GM18909 (cell line): ENCODE data around the gene TMED1.
"Not testable (repeated sequence)": the region's sequence is repeated elsewhere in the genome, so short reads cannot be mapped to it uniquely, and the experiment has no call there.

Experiments
- ATAC-seq: cut with Tn5 transposase; IDR thresholded peaks from one replicate; pipeline ENCODE4 v1.9.1; 2021; ENCODE audit warnings: mild to moderate bottlenecking; ENCODE audit not compliant: unreplicated experiment, poor library complexity

Gene TMED1

DNA sequence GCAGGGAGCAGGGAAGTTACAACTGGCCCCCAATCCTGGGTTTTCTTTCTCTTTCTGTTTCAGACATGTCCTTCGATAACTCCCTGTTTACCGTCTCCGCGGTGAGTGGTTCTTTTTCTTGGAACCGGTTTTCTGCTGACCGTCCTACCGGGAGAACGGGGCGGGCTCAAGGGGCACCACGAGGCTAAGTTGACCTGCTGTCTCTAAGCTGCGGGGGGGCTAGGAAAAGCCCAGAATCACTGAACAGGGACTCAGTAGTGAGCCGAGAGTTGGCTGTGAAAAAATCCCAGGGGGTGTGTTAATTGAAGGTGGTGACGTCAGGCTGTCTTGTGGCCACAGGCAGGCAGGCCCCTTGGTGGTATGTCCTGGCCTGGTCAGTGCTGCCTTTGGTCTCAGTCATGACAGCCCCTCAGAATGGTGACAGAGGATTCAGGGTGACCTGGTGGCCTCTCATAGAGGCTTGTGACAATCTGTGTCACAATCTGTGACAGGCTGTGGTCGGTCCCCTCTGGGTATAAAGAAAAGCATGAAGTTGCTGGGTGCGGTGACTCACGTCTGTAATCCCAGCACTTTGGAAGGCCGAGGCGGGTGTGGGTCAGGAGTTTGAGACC is 27.2 kb upstream of the TMED1 start:
- no peak for ATAC-seq

DNA sequence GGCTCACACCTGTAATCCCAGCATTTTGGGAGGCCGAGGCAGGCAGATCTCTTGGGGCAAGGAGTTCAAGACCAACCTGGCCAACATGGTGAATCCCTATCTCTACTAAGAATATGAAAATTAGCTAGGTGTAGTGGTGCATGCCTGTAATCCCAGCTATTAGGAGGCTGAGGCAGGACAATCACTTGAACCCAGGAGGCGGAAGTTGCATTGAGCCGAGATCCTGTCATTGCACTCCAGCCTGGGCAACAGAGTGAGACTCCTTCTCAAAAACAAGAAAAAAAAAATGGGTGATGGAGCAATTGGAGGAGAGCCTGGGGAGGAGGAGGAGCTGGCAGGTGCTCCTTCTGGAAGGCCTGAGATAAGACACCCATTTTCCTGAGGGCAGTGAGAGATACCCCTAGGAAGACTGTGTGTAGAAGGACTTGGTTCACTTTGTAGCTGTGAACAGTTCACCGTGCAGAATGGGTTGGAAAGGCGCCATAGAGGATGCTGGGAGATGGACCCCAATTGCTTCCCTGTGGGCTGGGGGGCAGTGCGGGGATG is 26.6 kb upstream of the TMED1 start:
- ATAC-seq: no peak

DNA sequence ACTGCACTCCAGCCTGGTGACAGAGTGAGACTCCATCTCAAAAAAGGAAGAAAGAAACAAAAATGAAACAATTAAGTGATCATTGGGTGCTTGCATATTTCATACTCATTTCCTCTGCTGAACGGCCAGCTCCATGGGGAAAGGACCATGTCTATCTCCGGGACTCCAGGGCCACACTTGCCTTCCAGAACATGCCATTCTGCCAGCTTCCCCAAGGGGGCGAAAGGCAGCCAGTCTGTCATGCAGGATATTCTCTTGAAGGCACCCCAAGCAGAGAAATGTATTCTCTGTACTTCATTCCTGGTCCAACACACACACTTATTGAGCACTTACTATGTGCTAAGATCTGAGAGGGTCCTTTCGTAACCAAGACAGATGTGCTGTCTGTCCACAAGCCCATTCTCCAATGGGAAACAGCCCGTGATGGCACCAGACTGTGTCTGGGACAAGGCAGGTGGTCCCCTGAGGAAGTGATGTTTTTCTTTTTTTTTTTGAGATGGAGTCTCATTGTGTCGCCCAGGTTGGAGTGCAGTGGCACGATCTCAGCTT is 25.2 kb upstream of the TMED1 start:
- ATAC-seq: no peak

DNA sequence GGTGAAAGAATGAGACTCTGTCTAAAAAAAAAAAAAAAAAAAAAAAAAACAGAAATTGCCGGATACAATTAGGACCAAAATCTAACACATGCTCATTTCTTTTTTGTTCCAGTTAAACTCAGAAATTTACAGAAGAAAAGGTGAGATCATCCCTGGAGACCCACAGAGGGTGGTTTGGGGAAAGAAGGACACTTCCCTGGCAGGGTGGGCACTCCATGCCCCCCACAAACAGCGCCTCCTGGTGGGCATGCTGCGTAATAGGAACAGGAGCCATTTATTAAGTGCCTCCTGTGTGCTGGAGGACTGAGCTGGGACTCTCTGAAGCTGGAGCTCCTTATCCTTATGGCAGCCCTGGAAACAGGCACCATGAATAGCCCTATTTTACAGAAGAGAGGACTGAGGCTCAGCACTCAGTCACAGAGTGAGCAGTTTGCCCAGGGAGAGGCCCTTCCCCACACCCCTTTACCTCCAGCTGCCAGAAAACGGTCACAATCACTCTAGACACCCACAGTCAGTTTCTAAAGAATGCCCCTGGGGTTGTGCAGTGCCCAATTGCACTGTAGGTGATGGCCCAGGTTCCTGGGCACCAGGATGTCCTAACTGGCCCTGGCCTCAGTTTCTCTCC is 22.3 kb upstream of the TMED1 start:
- ATAC-seq: no peak

DNA sequence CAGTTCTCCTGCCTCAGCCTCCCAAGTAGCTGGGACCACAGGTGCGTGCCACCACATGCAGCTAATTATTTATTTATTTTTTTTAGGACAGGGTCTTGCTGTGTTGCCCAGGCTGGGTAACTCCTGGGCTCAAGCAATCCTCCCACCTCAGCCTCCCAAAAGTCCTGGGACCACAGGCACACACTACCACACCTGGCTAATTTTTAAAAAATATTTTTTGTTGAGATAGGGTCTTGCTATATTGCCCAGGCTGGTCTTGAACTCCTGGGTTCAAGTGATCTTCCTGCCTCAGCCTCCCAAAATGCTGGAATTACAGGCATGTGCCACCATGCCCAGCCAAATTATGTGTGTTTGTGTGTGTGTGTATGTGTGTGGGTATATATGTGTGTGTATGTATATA is 20.9 kb upstream of the TMED1 start:
- not testable (repeated sequence) for ATAC-seq

DNA sequence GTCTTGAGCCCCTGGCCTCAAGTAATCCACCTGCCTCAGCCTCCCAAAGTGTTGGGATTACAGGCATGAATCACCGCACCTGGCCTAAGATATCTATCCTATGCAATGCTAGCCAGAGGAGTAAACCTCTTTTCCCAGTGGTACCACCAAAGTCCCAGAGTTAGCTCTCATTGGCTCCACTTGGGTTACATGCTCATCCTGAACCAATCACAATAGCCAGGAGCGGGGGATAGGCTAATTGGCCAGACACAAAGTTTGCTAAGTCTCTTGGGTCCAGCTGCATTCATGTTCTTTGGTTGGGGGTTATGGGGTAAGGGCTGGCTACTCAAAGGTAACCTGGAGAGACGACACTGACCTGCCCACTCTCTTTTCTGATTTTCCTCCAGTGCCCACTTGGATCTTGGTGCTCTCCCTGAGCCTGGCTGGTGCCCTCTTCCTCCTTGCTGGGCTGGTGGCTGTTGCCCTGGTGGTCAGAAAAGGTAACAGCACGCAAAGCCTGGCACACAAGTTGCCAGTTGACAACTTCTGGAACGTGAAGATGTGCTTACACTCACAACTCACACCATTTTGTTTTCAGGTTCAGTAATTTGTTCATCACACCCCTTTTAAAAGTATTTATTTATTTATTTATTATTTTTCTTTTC is 20.0 kb upstream of the TMED1 start:
- ATAC-seq: no peak

DNA sequence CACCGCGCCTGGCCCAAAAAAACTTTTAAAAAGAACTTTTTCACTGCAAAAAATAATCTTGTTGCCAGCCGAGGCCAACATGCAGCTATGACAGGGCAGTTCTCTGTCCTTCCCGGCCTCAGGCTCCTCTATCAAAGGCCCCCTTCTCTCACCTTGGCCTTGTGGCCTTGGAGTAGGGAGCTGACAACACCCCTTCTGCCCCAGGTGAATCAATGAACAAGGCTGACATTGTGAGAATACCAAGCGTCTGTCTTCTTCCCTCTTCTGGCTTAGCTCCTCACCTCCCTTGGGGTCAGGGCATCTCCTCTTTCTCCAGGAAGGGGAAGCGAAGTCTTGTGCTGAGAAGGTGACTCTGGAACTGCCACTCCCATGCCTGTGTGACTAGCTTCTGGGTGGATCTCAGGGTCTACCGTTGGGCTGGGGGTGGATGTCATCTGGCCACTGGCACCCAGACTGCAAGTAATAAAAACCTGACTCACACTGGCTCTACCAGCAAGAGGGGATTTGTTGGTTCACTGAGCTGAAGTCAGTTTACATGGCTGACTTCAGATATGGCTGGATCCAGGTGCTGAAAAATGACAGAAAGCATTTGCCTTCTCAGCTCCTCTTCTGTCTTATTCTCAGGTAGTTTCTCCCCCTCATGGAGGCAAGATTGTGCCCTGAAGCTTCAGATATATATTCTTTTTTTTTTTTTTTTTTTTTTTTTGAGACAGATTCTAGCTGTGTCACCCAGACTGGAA is 18.5 kb upstream of the TMED1 start:
- no peak for ATAC-seq

DNA sequence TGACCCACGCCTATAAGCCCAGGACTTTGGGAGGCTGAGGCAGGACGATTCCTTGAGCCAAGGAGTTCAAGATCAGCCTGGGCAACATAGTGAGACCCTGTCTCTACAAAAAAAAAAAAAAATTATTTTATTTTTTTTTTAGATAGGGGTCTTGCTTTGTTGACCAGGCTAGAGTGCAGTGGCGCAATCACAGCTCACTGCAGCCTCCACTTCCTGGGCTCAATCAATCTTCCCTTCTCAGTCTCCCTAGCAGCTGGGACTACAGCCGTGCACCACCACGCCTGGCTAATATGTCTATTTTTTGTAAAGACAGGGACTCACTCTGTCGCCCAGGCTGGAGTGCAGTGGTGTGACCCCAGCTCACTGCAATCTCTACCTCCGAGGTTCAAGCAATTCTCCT is 16.9 kb upstream of the TMED1 start:
- ATAC-seq: no peak

DNA sequence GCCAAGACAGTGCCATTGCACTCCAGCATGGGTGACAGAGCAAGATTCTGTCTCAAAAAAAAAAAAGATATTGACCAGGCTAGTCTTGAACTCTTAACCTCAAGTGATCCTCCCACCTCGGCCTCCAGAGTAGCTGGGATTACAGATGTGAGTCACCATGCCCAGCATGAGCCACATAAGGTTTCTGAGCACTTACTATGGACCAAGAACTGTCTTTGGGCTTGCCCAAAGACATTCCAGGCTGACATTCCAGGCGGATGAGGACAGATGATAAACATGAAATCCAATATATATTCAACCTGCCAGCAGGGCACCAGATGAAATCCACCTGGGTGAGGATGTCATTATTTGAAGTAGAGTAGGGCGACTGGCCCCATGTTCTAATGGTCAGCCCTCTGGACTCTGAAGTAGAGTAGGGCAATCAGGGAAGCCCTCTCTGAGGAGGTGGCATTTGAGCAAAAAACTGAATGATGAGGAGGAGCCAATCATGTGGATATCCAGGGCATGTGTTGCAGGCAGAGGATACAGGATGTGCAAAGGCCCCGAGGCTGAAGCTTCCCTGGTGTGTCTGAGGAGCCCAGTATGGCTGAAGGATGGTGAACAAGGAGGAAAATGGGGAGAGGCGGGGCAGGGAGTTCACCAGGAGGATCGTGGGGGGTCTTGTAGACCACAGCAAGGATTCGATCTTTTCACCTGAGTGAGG is 16.2 kb upstream of the TMED1 start:
- no peak for ATAC-seq

DNA sequence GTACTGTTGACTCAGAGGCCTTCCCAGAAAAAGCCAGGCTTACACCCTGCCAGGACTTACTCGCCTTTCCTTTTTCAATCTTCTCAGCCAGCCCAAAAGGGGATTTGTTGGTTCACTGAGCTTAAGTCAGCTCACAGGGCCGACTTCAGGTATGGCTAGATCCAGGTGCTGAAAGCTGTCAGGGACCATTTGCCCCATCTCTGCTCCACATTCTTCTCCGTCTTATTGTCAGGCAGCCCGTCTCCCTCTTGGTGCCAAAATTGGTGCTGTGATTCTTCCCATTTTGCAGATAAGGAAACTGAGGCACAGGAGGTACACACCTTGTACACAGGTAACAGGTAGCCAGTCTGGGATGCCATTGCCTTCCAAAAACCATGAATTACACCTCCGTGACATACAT is 14.6 kb upstream of the TMED1 start:
- no peak for ATAC-seq

DNA sequence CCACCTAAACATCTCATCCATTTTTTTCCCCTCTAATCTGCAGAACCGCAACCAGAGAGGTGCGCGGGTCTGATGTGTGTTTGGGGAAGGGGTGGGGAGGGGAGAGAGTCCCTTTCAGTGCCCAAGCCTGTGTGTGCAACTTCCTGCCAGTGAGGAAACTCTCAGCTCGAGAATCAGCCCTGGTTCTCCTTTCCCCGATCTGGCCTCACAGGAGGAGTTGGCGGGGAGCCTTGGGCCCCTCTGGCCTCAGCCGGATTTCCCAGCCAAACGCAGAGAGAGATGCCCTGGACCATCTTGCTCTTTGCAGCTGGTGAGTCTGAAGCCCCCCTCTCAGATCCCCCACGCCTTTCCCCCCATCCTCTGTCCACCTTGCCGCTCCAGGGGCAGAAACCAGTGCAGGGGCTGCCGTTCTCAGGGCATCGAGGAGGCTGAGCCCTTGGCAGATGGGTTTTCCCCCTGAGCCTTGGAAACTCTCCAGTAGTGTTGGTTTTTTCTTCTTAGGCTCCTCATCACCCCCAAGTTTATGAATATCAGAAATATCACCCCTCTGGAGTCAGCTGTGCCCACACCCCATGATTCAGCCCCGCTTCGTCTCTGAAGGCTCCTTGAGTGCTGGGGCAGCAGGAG is 12.3 kb upstream of the TMED1 start, which contains the start of gene C19orf38:
TSS of gene C19orf38 (plus strand) at position 186 of the 627 bp plus-strand sequence. CDS start at position 280, 94 bp downstream.
- ATAC-seq: no peak

DNA sequence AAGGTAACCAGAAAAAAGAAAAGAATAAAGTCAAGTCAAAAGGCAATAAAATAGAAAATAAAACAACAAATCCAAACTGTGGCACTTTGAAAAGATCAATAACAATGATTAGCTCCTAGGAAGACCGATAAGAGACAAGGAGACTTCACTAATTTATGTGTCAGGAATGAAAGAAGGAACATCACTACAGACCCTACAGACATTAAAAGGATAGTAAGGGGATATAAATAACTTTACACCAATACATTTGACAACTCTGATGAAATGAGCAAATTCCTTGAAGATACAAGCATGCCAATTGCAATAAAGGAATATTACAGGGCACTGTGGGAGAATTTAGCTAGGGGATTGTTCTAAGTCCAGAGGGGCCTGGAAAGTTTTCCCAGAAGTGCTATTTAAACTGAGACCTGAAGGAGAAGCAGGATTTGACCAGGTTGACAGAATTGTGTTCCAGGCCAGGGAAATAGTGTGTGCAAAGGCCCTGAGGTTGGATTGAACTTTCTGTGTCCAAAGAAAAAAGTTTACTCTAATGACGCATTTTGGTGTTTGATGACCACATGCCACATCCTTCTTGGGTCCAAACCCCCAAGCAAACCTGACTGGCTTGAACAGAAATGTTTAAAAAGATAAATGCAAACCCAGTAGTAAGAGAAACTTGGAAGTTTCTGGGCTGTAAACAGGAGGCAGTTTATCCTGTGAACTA is 10.6 kb upstream of the TMED1 start:
- ATAC-seq: no peak

DNA sequence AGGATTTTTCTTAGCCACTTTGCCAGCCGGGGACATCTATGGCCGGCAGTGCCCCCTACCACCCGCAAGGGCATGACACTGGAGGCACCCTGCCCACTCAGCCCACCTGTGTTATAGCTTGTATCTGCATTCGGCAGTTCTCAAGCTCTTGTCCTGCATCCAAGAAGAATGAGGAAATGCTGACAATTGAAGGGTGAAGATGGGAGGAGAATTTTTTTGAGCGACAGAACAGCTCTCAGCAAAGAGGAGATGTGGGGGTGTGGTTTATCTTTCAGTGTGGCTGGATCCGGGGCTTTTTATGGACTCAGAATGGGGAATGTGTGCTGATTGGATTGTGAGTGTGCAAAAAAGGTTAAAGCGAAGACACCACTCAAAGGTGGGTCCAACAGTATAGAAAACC is 6.8 kb upstream of the TMED1 start:
- ATAC-seq: no peak

DNA sequence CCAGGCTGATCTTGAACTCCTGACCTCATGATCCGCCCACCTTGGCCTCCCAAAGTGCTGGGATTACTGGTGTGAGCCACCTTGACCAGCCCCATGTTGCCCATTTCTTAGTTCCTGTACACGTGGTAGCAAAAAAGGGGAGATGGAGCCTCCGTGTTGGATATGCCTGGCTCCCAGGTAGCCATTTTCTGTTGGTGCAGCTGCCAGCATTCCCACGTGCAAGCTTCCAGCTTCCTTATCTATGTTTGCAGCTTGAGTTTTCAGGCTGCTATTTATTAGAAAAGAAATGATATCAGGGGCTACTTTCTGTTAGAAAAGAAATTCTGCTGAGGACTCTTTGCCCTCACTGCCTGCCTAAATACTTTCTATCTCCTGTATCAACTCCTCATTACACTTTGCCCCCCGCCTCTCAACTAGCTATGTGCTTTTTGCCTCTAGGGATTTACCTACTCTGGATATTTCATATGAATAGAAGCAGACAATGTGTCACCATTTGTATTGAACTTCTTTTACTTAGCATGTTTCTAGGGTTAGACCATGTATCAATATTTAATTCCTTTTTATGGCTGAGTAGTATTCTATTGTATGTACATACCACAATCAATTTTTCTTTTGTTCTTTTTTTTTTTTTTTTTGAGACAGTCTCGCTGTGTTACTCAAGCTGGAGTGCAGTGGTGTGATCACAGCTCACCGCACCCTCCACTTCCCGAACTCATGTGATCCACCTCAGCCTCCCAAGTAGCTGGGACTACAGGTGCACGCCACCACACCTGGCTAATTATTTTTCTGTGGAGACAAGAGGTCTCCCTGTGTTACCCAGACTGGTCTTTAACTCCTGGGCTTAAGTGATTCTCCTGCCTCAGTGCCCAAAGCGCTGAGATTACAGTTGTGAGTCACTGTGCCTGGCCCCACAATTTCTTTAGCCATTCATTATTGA is 3.4 kb upstream of the TMED1 start:
- ATAC-seq: no peak

DNA sequence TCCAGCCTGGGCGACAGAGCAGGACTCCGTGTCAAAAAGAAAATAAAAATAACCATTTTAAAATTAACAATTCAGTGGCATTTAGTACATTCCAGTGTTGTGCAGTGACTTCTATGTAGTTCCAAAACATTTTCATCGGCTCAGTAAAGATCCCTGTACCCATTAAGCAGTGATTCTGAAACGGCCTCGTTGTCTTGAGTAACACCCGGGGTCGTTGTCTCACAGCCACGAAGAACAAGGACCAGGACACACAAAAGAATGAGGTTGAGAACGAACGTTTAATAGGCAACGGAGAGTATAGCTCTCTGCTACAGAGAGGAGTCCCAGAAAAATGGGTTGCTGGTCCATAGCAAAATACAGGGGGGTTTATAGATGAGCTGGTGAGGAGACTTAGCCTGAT is 2.4 kb upstream of the TMED1 start:
- ATAC-seq: no peak

DNA sequence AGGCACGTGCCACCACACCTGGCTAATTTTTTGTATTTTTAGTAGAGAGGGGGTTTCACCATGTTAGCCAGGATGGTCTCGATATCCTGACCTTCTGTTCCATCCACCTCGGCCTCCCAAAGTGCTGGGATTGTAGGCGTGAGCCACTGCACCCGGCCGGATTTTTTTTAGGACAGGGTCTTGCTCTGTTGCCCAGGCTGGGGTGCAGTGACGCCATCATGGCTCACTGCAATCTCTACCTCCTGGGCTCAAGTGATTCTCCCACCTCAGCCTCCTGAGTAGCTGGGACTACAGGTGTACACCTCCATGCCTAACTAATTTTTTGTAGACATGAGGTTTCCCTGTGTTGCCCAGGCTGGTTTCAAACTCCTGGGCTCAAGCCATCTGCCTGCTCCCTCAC is 1.6 kb upstream of the TMED1 start:
- not testable (repeated sequence) for ATAC-seq

DNA sequence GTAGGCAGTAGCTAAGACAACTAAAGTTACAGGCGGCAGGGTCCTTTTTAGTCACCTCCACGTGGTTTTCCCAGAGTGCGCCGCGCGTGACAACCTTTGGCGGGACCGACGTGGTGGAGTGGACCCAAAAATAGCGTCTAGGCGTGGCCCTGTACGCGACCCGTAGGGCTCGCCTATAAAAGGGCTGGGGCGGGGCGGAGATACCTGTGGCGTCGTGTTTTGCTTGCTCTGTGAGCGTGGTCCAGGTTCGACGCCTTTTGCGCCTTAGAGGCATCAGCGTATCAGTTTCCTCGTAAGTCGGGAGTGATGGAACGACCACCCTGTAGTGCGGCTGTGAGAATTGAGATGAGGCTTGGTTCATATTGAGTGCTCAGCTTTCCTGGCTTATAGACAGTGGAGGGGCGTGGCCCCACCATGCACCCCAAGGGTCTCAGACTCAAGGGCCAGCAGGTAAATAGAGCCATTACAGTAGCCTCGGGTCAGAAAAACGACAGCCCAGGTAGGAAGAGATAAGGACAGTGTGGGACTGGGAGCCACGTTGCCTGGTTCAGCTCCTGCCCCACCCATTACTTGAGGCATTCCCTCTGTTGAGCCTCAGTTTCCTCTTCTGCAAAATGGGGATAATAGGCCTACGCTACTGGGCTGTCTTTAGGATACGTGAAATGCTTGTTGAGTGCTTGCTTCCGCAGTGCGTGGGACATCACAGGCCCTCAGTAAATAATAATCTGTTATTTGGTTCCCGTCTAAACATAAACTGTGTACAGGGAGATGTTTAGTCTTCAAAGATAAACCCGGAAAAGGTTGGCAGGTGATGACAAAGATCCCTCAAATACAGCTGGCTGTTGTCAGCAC is 693 bp upstream of the TMED1 start:
- no peak for ATAC-seq
